ENCODE data around the gene PLBD2.

The PLBD2 gene

DNA sequence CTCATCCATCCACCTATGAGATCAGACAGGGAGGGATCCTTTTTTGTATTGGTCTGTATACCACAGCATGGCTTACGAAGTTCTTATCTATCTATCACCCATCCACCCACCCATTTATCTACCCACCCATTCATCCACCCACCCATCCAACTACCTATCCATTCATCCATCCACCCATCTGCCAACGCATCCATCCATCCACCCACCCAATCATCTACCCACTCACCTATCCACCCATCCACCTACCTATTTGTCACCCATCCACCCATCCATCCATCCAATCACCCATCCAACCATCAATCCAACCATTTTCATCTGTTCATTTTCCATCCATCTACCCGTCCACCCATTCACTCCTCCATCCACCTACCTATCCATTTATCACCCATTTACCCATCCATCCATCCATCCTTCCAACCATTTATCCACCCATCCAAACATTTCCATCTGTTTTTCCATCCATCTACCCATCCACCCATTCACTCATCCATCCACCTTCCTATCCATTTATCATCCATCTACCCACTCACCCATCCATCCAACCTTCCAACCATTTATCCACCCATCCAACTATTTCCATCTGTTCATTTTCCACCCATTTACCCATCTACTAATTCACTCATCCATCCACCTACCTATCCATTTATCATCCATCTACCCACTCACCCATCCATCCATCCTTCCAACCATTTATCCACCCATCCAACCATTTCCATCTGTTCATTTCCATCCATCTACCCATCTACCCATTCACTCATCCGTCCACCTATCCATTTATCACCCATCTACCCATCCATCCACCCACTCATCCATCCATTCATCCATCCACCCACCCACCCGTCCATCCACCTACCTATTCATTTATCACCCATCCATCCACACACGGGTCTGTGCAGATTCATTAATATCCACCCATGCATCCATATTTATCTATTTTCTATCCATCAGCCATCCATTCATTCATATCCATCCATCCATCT lies 32.0 kb downstream of the PLBD2 start:
- Histone ChIP-seq H3K36me3 (ENCODE audit: control insufficient read depth in 1 of 2, insufficient read depth in 2 of 2, low read length in 2 of 2) (peaks cover 4 to 52% of the 10 kb centered on the region in 2 donors), H3K27me3 (ENCODE audit: low read depth, low read length) (no peaks in the 10 kb centered on the region), H3K4me3 (ENCODE audit: low read depth in 1 of 2, low read length in 2 of 2) (no peak overlapping the region), H3K4me1 (ENCODE audit: control insufficient read depth in 1 of 2, insufficient read depth in 2 of 2, low read length in 2 of 2) (no peaks in the 10 kb centered on the region), H3K27ac (ENCODE audit: low read length) (no peak overlapping the region), H3K9me3 (ENCODE audit: control insufficient read depth in 1 of 2, low read length in 2 of 2) (no peaks in the 10 kb centered on the region)

DNA sequence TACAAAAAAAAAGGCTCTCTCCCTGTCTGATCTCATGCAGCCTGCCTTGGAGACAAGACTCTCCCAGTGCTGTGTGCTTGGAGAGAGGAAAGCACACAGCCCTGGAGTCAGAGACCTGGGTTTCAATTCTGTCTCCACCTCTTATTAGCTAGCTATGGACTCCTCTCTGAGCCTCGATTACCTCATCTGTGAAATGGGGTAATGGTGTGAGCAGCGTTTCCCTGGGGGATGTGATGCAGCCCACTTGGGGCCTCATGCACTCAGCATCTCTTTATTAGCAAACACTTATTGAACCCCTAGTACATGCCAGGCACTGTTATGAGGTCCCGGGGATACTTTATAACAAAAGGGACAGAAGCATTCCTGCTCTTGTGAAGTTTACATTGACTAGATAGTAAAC lies 32.8 kb downstream of the PLBD2 start:
- no peaks in the 10 kb centered on the region for H3K4me1 ChIP-seq (ENCODE audit: control insufficient read depth in 1 of 2, insufficient read depth in 2 of 2, low read length in 2 of 2)
- H3K4me3 ChIP-seq (ENCODE audit: low read depth in 1 of 2, low read length in 2 of 2), result no peak overlapping the region
- H3K27ac ChIP-seq (ENCODE audit: low read length), result no peak overlapping the region
- peaks cover 4 to 49% of the 10 kb centered on the region in 2 donors for H3K36me3 ChIP-seq (ENCODE audit: control insufficient read depth in 1 of 2, insufficient read depth in 2 of 2, low read length in 2 of 2)
- H3K27me3 ChIP-seq (ENCODE audit: low read depth, low read length), result no peaks in the 10 kb centered on the region
- no peaks in the 10 kb centered on the region for H3K9me3 ChIP-seq (ENCODE audit: control insufficient read depth in 1 of 2, low read length in 2 of 2)

DNA sequence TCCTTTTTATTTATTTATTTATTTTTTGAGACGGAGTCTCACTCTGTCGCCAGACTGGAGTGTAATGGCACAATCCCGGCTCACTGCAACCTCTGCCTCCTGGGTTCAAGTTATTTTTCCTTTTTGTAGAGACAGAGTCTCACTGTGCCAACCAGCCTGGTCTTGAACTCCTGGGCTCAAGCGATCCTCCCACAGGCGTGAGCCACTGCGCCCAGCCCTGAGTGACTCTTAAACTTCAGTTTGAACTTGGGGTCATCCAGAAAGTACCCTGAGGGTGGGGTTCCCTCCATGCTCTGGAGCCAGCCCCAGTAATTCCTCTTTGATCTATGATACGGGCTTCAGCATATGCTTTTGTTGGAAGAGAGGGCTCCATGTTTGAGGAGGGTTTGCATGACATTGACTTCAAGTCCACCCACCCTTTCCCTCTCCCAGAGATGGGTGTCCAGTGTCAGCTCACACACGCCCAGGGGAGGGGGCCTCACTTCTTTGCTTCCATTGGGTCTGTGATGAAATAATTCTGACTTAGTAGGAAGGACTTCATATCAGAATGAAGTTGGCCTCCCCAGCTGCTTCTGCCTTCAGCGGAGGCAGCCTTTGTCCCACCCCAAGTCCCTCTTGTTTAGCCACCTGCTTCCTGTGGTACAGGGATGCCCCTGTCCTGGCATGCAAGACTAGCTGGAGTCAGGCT lies 33.4 kb downstream of the PLBD2 start:
- Histone ChIP-seq H3K36me3 (ENCODE audit: control insufficient read depth in 1 of 2, insufficient read depth in 2 of 2, low read length in 2 of 2) (peaks cover 4 to 45% of the 10 kb centered on the region in 2 donors), H3K27ac (ENCODE audit: low read length) (no peak overlapping the region)

DNA sequence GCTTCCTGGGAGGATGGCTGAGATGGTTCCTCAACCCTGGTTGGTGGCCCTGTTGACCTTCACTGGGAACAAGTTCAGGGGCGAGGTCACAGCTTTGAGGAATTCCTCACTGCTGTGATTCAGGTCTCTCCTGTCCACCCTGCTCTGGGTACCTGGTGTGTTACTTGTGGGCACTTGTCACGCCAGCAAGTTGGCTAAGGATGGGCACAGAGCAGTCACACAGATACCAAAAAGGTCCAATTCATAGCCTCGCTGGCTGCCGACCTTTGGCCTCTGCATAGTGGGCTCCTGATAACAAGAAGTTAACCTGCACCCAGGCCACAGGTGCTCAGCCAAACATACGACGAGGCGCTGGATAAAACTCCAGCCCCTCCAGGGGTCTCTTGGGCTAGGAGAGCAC lies 34.1 kb downstream of the PLBD2 start:
- Histone ChIP-seq H3K9me3 (ENCODE audit: control insufficient read depth in 1 of 2, low read length in 2 of 2) (no peaks in the 10 kb centered on the region), H3K4me3 (ENCODE audit: low read depth in 1 of 2, low read length in 2 of 2) (no peak overlapping the region), H3K36me3 (ENCODE audit: control insufficient read depth in 1 of 2, insufficient read depth in 2 of 2, low read length in 2 of 2) (peaks cover under 1 to 37% of the 10 kb centered on the region in 2 donors), H3K4me1 (ENCODE audit: control insufficient read depth in 1 of 2, insufficient read depth in 2 of 2, low read length in 2 of 2) (no peaks in the 10 kb centered on the region), H3K27ac (ENCODE audit: low read length) (no peak overlapping the region), H3K27me3 (ENCODE audit: low read depth, low read length) (no peaks in the 10 kb centered on the region)

More for the DNA sequence above, 33.4 kb downstream of the PLBD2 start:
- no peak overlapping the region for H3K4me3 ChIP-seq (ENCODE audit: low read depth in 1 of 2, low read length in 2 of 2)
- H3K27me3 ChIP-seq (ENCODE audit: low read depth, low read length), result no peaks in the 10 kb centered on the region
- H3K9me3 ChIP-seq (ENCODE audit: control insufficient read depth in 1 of 2, low read length in 2 of 2), result no peaks in the 10 kb centered on the region
- no peaks in the 10 kb centered on the region for H3K4me1 ChIP-seq (ENCODE audit: control insufficient read depth in 1 of 2, insufficient read depth in 2 of 2, low read length in 2 of 2)

DNA sequence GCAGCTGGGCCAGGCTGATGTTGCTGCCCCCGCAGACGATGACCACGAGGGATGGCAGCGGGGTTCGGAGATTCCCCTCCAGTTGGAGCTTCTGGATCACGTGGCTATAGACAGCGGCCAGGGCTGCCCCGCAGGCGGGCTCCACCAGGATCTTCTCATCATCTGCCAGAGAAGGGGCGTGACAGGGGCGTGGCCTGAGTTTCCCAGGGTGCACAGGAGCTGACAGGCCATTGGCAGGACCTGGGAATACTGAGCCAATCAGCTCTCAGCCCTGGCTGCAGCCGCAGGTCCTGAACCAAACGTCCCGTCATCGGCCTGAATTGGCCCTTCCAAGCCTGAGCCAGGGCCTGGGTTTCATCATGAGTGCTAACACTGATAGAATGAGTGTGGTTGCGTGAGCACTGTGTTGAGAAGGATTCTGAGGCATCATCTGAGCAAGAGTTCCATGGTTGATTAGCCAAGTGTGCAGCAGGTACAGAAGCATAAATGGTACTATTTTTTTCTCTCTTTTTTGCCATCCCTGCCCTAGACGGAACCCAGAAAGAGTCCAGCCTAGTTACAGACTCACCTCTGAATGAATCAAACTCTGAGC lies 34.7 kb downstream of the PLBD2 start:
- no peaks in the 10 kb centered on the region for H3K4me1 ChIP-seq (ENCODE audit: control insufficient read depth in 1 of 2, insufficient read depth in 2 of 2, low read length in 2 of 2)
- no peak overlapping the region for H3K4me3 ChIP-seq (ENCODE audit: low read depth in 1 of 2, low read length in 2 of 2)
- no peak overlapping the region for H3K27ac ChIP-seq (ENCODE audit: low read length)
- H3K9me3 ChIP-seq (ENCODE audit: control insufficient read depth in 1 of 2, low read length in 2 of 2), result no peaks in the 10 kb centered on the region
- H3K36me3 ChIP-seq (ENCODE audit: control insufficient read depth in 1 of 2, insufficient read depth in 2 of 2, low read length in 2 of 2), result peaks cover 0 to 32% of the 10 kb centered on the region in 2 donors
- no peaks in the 10 kb centered on the region for H3K27me3 ChIP-seq (ENCODE audit: low read depth, low read length)

DNA sequence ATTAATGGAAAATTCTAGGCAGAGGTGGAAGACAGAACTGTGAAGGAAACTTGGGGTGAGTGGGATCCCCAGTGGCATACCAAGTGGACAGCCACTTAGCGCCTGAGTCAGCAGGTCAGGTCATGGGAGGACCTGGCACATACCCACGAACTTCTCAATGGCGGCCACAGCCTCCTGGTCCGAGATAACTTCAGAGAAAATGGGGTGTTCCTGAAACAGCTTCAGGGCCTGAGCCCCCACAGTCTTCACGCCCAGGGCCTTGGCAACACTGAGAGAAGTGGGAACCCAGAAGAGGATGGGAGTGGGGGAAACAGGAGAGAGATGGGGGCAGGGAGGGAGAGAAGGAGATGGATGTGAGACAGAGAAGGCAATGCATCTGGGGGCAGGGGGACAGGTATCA lies 35.4 kb downstream of the PLBD2 start:
- Histone ChIP-seq H3K9me3 (ENCODE audit: control insufficient read depth in 1 of 2, low read length in 2 of 2) (no peaks in the 10 kb centered on the region), H3K27me3 (ENCODE audit: low read depth, low read length) (no peaks in the 10 kb centered on the region), H3K4me3 (ENCODE audit: low read depth in 1 of 2, low read length in 2 of 2) (no peak overlapping the region), H3K4me1 (ENCODE audit: control insufficient read depth in 1 of 2, insufficient read depth in 2 of 2, low read length in 2 of 2) (no peaks in the 10 kb centered on the region), H3K36me3 (ENCODE audit: control insufficient read depth in 1 of 2, insufficient read depth in 2 of 2, low read length in 2 of 2) (peaks cover 0 to 25% of the 10 kb centered on the region in 2 donors), H3K27ac (ENCODE audit: low read length) (no peak overlapping the region)

DNA sequence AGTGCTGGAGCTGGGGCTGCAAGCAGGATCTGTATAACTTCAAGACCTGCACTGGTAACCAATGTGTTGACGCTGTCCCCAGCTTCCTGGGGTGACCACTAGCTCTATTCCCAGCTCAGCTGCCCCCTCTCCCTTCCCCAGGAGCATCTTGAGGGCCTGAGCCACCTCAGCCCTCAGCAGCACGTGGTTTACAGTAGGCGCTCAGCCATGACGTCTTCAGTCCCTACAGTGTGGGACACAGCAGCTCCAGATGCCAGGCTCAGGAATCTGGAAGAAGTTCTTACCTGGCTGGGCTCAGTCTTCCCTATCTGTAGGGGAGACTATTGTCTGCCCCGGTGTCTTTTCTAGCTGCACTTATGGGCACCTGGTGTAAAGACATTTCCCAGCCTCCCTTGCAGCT lies 36.7 kb downstream of the PLBD2 start:
- peaks cover 0 to 12% of the 10 kb centered on the region in 2 donors for H3K36me3 ChIP-seq (ENCODE audit: control insufficient read depth in 1 of 2, insufficient read depth in 2 of 2, low read length in 2 of 2)
- H3K4me1 ChIP-seq (ENCODE audit: control insufficient read depth in 1 of 2, insufficient read depth in 2 of 2, low read length in 2 of 2), result no peaks in the 10 kb centered on the region
- no peaks in the 10 kb centered on the region for H3K9me3 ChIP-seq (ENCODE audit: control insufficient read depth in 1 of 2, low read length in 2 of 2)
- H3K27ac ChIP-seq (ENCODE audit: low read length), result no peak overlapping the region
- H3K4me3 ChIP-seq (ENCODE audit: low read depth in 1 of 2, low read length in 2 of 2), result no peak overlapping the region
- H3K27me3 ChIP-seq (ENCODE audit: low read depth, low read length), result no peaks in the 10 kb centered on the region

DNA sequence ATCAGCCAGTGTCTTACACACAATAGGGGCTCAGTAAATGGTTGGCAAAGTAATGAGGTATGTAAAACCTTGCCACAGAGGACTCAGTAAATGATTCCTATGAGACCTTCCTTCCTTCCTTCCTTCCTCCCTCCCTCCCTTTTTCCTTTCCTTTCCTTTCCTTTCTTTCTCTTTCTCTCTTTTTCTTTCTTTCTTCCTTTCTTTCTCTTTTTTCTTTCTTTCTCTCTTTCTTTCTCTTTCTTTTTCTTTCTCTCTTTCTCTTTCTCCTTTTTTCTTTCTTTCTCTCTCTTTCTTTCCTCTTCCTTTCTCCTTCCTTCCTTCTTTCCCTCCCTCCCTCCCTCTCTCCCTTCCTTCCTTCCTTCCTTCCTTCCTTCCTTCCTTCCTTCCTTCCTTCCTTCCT lies 37.8 kb downstream of the PLBD2 start:
- no peaks in the 10 kb centered on the region for H3K9me3 ChIP-seq (ENCODE audit: control insufficient read depth in 1 of 2, low read length in 2 of 2)
- no peak overlapping the region for H3K4me3 ChIP-seq (ENCODE audit: low read depth in 1 of 2, low read length in 2 of 2)
- no peak overlapping the region for H3K27ac ChIP-seq (ENCODE audit: low read length)
- peaks cover 0 to 1% of the 10 kb centered on the region in 2 donors for H3K36me3 ChIP-seq (ENCODE audit: control insufficient read depth in 1 of 2, insufficient read depth in 2 of 2, low read length in 2 of 2)
- no peaks in the 10 kb centered on the region for H3K4me1 ChIP-seq (ENCODE audit: control insufficient read depth in 1 of 2, insufficient read depth in 2 of 2, low read length in 2 of 2)
- H3K27me3 ChIP-seq (ENCODE audit: low read depth, low read length), result no peaks in the 10 kb centered on the region

DNA sequence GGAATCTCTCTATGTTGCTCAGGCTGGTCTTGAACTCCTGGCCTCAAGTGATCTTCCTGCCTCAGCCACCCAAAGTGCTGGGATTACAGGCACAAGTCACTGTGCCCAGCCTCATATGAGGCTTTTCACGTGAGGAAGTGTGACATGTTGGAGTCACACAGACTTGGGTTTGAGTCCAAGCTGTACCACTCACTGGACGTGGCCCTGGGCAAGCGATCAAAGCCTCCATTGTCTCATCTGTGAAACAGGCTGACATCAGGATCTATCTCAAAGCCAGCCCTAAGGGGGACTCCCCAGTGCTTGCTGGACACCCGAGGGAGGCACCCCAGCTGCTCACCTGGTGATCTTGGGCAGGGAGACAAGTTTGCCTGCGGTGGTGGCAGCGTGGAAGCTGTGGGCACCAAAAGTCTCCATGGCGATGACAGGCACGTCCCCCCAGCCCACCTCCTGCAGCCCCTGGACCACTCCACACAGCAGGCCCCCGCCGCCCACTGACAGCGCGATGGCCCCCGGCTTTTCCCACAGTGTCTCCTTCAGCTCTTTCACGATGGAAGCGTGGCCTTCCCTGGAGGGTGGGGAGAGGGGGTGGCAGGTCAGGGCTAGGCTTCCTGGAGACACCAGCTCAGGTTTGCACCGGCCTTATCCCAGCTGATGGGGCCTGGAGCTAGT lies 38.6 kb downstream of the PLBD2 start:
- Histone ChIP-seq H3K9me3 (ENCODE audit: control insufficient read depth in 1 of 2, low read length in 2 of 2) (no peaks in the 10 kb centered on the region), H3K27me3 (ENCODE audit: low read depth, low read length) (no peaks in the 10 kb centered on the region), H3K4me3 (ENCODE audit: low read depth in 1 of 2, low read length in 2 of 2) (no peak overlapping the region), H3K36me3 (ENCODE audit: control insufficient read depth in 1 of 2, insufficient read depth in 2 of 2, low read length in 2 of 2) (no peaks in the 10 kb centered on the region), H3K27ac (ENCODE audit: low read length) (no peak overlapping the region), H3K4me1 (ENCODE audit: control insufficient read depth in 1 of 2, insufficient read depth in 2 of 2, low read length in 2 of 2) (no peaks in the 10 kb centered on the region)

DNA sequence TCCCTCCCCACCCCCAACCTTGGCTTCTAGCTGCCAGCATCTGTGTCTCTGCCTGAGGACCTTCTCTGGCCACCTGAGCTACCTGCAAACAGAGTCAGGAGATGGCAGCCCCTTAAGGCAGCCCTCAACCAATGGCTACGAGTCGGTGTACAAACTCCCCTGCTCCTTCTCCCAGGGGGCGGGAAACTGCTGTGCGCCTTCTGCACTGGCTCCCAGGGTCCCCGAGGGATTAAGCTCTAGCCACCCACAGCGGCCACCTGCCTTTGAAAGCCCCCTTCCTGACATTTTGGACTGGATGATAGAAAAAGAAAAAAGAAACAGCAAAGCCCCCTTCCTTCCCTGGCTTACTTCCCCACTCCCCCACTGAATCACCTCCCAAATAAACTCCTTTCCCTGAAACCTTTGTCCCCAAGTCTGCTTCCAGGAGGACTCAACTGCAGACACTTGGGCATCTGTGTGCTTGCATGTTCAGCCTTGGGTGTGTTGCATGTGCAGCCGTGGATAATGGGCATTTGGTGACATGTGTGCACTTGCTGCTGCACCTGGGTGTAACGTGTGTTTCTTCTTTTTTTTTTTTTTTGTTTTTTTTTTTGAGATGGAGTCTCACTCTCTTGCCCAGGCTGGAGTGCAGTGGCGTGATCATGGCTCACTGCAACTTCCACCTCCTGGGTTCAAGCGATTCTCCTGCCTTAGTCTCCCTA lies 39.3 kb downstream of the PLBD2 start:
- Histone ChIP-seq H3K27ac (ENCODE audit: low read length) (no peak overlapping the region), H3K9me3 (ENCODE audit: control insufficient read depth in 1 of 2, low read length in 2 of 2) (no peaks in the 10 kb centered on the region), H3K27me3 (ENCODE audit: low read depth, low read length) (no peaks in the 10 kb centered on the region), H3K4me1 (ENCODE audit: control insufficient read depth in 1 of 2, insufficient read depth in 2 of 2, low read length in 2 of 2) (no peaks in the 10 kb centered on the region), H3K4me3 (ENCODE audit: low read depth in 1 of 2, low read length in 2 of 2) (no peak overlapping the region), H3K36me3 (ENCODE audit: control insufficient read depth in 1 of 2, insufficient read depth in 2 of 2, low read length in 2 of 2) (no peaks in the 10 kb centered on the region)

All from muscle layer of duodenum (tissue), 2 donors.